ENCODE data around the gene DSTN. TPM values are rescaled to one million over a fixed set of nuclear protein-coding genes. Genes with fewer than 3 reads are reported as not detected.

DSTN gene
- total RNA-seq, 1 donor from 2014 or later: 20.1 TPM

DNA sequence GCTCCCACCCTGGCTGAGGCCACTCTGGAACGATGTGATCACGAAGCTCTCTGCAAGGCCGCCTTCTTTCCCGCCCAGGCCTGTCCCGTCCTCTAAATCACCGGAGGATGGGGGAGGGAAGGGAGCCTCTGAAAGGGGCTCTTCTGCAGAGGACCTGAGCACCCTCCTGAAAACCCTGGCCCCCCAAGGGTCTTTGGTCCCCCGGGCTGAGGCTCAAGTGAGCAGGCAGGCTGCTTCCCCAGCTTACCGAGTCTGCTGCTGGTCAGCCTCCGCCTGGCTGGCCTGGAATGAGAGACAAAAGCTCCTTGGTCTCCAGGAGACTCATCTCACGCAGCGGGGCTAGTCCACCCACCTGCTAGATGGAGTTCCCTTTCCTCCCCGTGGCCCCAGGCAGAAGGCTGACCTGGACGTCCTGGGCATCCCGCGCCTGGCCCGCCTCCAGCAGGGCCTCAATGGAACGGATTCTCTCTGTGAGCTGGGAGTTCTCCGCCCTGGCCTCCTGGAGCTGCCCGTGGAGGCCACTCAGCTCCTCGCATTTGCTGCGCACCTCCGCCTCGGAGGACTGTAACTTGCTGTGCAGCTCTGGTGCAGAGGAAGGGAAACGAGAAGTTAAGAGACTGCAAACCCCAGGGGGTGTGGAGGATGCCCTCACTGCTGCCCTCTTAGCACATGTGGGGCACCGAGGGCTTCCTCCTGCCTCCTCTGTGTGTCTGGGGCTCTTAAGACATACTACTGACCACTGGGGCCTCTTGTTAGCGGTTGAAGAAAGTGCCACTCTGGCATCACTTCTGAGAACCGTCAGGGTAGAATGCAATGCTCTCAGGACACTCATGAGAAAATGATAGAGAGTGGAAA, 57.5 kb downstream of the DSTN start:
- Mint-ChIP-seq H3K4me3 (no peak overlapping the region), H3K27ac (no peak overlapping the region), H3K36me3 (ENCODE audit: low read depth) (peaks cover 47% of the 10 kb centered on the region), H3K4me1 (no peaks in the 10 kb centered on the region), H3K27me3 (no peaks in the 10 kb centered on the region), H3K9me3 (no peaks in the 10 kb centered on the region)
- intact Hi-C loops (cut with micrococcal nuclease): no loop called here
- POLR2A ChIA-PET: no interaction called here
- TF ChIP-seq, protein P1, sequence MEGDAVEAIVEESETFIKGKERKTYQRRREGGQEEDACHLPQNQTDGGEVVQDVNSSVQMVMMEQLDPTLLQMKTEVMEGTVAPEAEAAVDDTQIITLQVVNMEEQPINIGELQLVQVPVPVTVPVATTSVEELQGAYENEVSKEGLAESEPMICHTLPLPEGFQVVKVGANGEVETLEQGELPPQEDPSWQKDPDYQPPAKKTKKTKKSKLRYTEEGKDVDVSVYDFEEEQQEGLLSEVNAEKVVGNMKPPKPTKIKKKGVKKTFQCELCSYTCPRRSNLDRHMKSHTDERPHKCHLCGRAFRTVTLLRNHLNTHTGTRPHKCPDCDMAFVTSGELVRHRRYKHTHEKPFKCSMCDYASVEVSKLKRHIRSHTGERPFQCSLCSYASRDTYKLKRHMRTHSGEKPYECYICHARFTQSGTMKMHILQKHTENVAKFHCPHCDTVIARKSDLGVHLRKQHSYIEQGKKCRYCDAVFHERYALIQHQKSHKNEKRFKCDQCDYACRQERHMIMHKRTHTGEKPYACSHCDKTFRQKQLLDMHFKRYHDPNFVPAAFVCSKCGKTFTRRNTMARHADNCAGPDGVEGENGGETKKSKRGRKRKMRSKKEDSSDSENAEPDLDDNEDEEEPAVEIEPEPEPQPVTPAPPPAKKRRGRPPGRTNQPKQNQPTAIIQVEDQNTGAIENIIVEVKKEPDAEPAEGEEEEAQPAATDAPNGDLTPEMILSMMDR (IDR thresholded peaks at IDR 0.05): no peak
- DNase-seq: no peak
- ATAC-seq (ENCODE audit: low read depth): no peak
- CTCF ChIA-PET: no interaction called here

DNA sequence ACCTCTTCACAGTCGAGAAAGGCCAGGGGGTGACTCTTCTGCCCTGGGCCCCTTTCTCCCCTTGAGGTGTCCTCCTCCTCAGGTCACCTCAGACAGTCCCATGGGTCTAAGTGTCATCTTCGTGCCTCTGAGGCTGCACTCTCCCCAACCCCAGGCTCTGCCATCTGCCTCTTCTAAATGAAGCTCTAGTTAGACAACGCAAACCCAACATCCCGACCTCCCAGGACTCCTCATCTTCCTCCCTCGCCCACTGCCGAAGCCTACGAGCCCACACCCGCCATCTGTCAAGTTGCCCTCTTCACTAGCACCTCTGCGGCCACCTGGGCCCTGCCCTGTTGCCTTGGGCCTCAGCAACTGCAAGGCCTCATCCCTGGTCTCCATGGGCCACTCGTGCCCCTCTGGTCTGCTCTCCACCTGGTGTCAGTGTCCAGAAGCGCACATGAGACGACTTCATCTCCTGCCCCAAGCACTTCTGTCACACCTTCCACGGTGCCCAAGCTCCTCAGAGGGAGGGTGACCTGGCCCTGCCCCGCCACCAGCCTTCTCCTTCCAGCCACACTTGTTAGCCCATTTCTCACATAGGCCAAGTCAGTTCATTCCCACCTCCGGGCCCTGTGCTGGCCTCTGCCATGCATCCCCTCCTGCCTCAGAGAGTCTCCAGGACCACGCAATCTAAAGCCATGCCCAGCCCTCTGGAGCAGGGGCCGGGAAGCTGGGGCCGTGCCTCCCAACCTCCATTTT, 58.4 kb downstream of the DSTN start:
- intact Hi-C loops (cut with micrococcal nuclease): no loop called here
- DNase-seq: no peak
- ChIA-PET CTCF (no interaction called here), POLR2A (no interaction called here)
- TF ChIP-seq, protein P1 (IDR thresholded peaks at IDR 0.05): no peak
- H3K9me3 Mint-ChIP-seq: no peaks in the 10 kb centered on the region
- H3K36me3 Mint-ChIP-seq (ENCODE audit: low read depth): peaks cover 49% of the 10 kb centered on the region
- H3K27me3 Mint-ChIP-seq: no peaks in the 10 kb centered on the region
- no peak overlapping the region for H3K27ac Mint-ChIP-seq
- no peak for ATAC-seq (ENCODE audit: low read depth)
- H3K4me3 Mint-ChIP-seq: no peak overlapping the region
- no peaks in the 10 kb centered on the region for H3K4me1 Mint-ChIP-seq

DNA sequence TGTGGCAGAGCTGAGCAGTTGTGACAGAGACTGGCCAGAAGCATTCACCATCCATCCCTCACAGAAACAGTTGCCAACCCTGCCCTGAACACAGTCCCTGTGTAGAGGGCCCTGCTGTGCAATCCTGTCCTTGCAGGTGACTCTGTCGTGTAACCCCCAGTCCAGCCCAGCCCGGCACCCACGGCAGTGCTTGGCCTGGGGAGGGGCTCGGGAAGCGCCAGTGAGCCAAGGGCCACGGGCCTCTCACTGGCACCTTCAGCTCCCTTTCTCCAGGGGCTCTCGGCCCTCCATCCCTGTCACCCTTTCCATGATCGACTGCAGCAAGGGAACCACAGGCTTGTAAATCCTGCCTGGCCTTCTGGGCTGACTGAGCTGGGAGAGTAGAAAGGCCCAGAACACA, 59.1 kb downstream of the DSTN start:
- DNase-seq (no peak), ATAC-seq (ENCODE audit: low read depth) (no peak)
- Mint-ChIP-seq H3K9me3 (no peaks in the 10 kb centered on the region), H3K27ac (no peak overlapping the region), H3K27me3 (no peaks in the 10 kb centered on the region), H3K4me1 (no peaks in the 10 kb centered on the region), H3K36me3 (ENCODE audit: low read depth) (peaks cover 50% of the 10 kb centered on the region), H3K4me3 (no peak overlapping the region)
- CTCF ChIA-PET: no interaction called here
- TF ChIP-seq, protein P1 (IDR thresholded peaks at IDR 0.05): no peak
- intact Hi-C loops (cut with micrococcal nuclease): no loop called here
- POLR2A ChIA-PET: no interaction called here

DNA sequence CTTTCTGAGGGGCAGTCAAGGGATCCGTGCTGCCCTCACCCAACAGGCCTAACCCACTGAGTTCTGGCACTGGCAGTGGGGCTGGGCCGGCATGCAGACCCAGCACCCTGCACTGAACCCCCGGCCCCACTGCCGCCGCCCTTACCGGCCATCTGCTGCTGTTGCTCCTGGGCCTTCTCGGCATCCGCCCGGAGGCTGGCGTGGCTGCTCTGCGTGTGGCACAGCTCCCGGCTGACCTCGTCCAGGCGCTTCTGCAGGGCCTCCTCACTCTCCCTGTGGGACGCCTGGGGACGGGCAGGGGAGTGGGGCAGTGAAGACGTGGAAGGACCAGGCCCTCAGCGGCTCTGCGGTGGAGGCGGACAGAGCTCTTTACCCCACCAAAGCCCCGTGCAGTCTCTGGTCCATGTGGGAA, 59.8 kb downstream of the DSTN start:
- TF ChIP-seq, protein P1 (IDR thresholded peaks at IDR 0.05): no peak
- DNase-seq (no peak), ATAC-seq (ENCODE audit: low read depth) (no peak)
- POLR2A ChIA-PET: no interaction called here
- Mint-ChIP-seq H3K27me3 (no peaks in the 10 kb centered on the region), H3K27ac (no peak overlapping the region), H3K4me3 (no peak overlapping the region), H3K4me1 (peaks cover under 1% of the 10 kb centered on the region), H3K9me3 (no peaks in the 10 kb centered on the region), H3K36me3 (ENCODE audit: low read depth) (peaks cover 49% of the 10 kb centered on the region)
- intact Hi-C loops (cut with micrococcal nuclease): no loop called here
- CTCF ChIA-PET: no interaction called here

DNA sequence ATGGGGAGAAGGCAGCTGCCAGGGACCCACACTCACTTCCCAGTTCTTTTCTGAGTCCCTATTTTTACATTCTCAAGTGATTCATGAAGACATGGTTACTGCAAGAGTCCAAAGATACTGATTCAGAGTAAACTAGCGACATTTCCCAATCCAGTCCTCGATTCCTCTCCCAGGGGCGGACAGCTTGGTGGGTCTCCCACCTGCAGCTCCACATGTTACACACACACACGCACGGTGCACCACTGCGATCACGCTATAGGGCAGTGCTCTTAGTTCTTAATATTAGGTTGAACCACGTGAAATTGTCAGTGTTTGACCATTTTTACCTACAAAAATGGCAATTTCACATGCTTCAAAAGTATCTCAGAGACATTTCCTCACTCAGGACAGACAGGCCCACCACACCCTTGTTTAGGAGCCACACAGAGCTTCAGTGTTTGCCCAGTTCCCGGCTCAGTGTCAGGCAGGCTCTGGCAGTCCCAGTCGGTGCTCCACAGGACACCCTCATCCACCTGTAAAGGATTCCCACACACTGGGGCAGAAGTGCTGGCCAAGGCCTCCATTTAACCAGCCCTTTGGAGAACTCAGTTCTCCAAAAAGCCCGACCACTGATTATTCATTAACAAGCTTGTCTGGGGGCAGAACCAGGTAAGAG, 60.4 kb downstream of the DSTN start:
- H3K9me3 Mint-ChIP-seq: no peaks in the 10 kb centered on the region
- POLR2A ChIA-PET: no interaction called here
- H3K27ac Mint-ChIP-seq: no peak overlapping the region
- ATAC-seq (ENCODE audit: low read depth) (no peak), DNase-seq (no peak)
- peaks cover 49% of the 10 kb centered on the region for H3K36me3 Mint-ChIP-seq (ENCODE audit: low read depth)
- CTCF ChIA-PET: no interaction called here
- intact Hi-C loops (cut with micrococcal nuclease): no loop called here
- no peaks in the 10 kb centered on the region for H3K27me3 Mint-ChIP-seq
- H3K4me3 Mint-ChIP-seq: no peak overlapping the region
- TF ChIP-seq, protein P1 (IDR thresholded peaks at IDR 0.05): no peak
- H3K4me1 Mint-ChIP-seq: peaks cover 6% of the 10 kb centered on the region
